Lung (tissue), 12 donors: ENCODE measurements around the gene ZFAND4. TPM values are rescaled to one million over a fixed set of nuclear protein-coding genes. Genes with fewer than 3 reads are reported as not detected.
A peak's percentile ranks its signal among the peaks of the same experiment; 100 is the strongest.

Experiments used
- ATAC-seq: fragments of 200-7000 bp; cut with Tn5 transposase; one replicate; pipeline ENCODE4 v1.9.1; 2020; ENCODE audit warnings: moderate number of reproducible peaks; ENCODE audit not compliant: insufficient read depth, low FRiP score
- DNase-seq, 3 donors: peaks; one replicate each; pipeline ENCODE4 v3.0.0-alpha.2; 2013 to 2017
- H3K27ac ChIP-seq, 2 donors: one replicate each; pipeline ENCODE4 v1.5.1; 2013; ENCODE audit warnings: mild to moderate bottlenecking in 2 of 2, moderate library complexity in 2 of 2, control low read depth in 1 of 2, inconsistent platforms in 1 of 2, low read depth in 1 of 2, low read length in 1 of 2
- H3K27me3 ChIP-seq, 3 donors: one replicate each; pipeline ENCODE4 v1.5.1; 2013; ENCODE audit warnings: low read length in 2 of 3; ENCODE audit not compliant: control insufficient read depth in 3 of 3, insufficient read depth in 3 of 3
- H3K36me3 ChIP-seq, 4 donors: one replicate each; pipeline ENCODE4 v1.5.1; 2013; ENCODE audit warnings: low read length in 4 of 4, mild to moderate bottlenecking in 1 of 4, moderate library complexity in 1 of 4; ENCODE audit not compliant: control insufficient read depth in 4 of 4, insufficient read depth in 4 of 4
- H3K4me1 ChIP-seq, 5 donors: one replicate each; pipeline ENCODE4 v1.5.1; 2013; ENCODE audit warnings: low read length in 5 of 5, mild to moderate bottlenecking in 2 of 5, moderate library complexity in 1 of 5; ENCODE audit not compliant: control insufficient read depth in 5 of 5, insufficient read depth in 5 of 5
- H3K4me3 ChIP-seq: one replicate; pipeline ENCODE4 v1.5.1; 2013; ENCODE audit warnings: mild to moderate bottlenecking, control low read depth, moderate library complexity
- H3K9ac ChIP-seq, 2 donors: one replicate each; pipeline ENCODE4 v1.5.1; 2013; ENCODE audit warnings: low read length in 2 of 2, control low read depth in 1 of 2; ENCODE audit not compliant: insufficient read depth in 1 of 2
- H3K9me3 ChIP-seq, 4 donors: one replicate each; pipeline ENCODE4 v1.5.1; 2013; ENCODE audit warnings: low read length in 3 of 4, mild to moderate bottlenecking in 1 of 4, moderate library complexity in 1 of 4; ENCODE audit not compliant: control insufficient read depth in 4 of 4, insufficient read depth in 3 of 4
- WGBS, 2 donors: extraction: QIAGEN DNeasy Blood & Tissue Kit; methylation state at CpG; one replicate each; pipeline ENCODE4 v1.1.7; 2013; 5-methylcytosine and 5-hydroxymethylcytosine counted together
- polyA plus RNA-seq, 2 donors: library from polyadenylated mRNA; stranded (reverse); fragments of 200-250 nt; gene quantifications; one replicate each; pipeline ENCODE4 v1.2.1, GENCODE V29; 2013
- total RNA-seq, 2 donors: library from RNA; depleted of rRNA in 1 of 2; stranded (reverse); fragments of >200 nt in 1 of 2; gene quantifications; one replicate each; pipeline ENCODE4 v1.2.1, GENCODE V29; 2014 to 2021
- TF ChIP-seq, protein P1 (sequence below): IDR thresholded peaks from 2 replicates; pipeline ENCODE4 v1.5.1; 2012; ENCODE audit warnings: mild to moderate bottlenecking; ENCODE audit errors: control extremely low read depth, extremely low read depth
- donor health status: control.
- donor health status: control.
- donor health status: Bipolar disorder and iron deficiency.
- donor health status: healthy.
- donor health status: DM: yes; HTN: yes; CAD: no.

Gene ZFAND4
- total and polyA plus RNA-seq, 4 donors, result 4.4 to 19.1 (median 11.5) TPM

GRCh38 chr10:45627412-45628048 is 45.0 kb downstream of the ZFAND4 start:
- peak overlapping the region in 1 of 2 donors; percentile 78 for H3K27ac ChIP-seq
- H3K4me3 ChIP-seq, result no peak overlapping the region
- peaks cover 0 to 7% (median 6%) of the 10 kb centered on the region in 4 donors for H3K36me3 ChIP-seq
- peaks cover 0 to 14% (median 0%) of the 10 kb centered on the region in 5 donors for H3K4me1 ChIP-seq
- H3K27me3 ChIP-seq, result no peaks in the 10 kb centered on the region
- TF ChIP-seq, protein P1, sequence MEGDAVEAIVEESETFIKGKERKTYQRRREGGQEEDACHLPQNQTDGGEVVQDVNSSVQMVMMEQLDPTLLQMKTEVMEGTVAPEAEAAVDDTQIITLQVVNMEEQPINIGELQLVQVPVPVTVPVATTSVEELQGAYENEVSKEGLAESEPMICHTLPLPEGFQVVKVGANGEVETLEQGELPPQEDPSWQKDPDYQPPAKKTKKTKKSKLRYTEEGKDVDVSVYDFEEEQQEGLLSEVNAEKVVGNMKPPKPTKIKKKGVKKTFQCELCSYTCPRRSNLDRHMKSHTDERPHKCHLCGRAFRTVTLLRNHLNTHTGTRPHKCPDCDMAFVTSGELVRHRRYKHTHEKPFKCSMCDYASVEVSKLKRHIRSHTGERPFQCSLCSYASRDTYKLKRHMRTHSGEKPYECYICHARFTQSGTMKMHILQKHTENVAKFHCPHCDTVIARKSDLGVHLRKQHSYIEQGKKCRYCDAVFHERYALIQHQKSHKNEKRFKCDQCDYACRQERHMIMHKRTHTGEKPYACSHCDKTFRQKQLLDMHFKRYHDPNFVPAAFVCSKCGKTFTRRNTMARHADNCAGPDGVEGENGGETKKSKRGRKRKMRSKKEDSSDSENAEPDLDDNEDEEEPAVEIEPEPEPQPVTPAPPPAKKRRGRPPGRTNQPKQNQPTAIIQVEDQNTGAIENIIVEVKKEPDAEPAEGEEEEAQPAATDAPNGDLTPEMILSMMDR, result no peak
- no peaks in the 10 kb centered on the region for H3K9me3 ChIP-seq
- WGBS, 2 donors, result 80 to 86% methylated on average over 5 of the region's 5 CpGs
- peak in 1 of 3 donors; percentile 8 for DNase-seq
- no peak overlapping the region for H3K9ac ChIP-seq
- no peak for ATAC-seq

DNA sequence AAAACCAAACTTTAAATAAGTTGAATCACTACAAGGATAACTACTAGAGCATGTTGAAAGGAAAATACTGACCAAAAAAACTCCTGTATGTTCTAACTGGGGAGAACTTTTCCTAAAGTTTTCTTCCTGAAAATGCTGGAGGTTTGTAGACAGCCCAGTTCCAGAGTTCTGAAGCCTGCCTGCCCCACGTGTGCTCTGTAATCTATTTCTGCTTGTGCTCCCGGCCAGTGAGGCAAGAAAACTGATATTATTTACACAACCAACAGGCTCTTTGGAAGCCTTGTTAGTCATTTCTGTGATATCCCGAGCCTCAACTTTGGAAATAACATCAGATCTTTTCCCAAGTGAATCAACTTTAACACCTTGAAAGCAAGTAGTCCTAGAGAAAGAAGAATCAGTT is 46.7 kb downstream of the ZFAND4 start:
- ATAC-seq, result no peak
- no peaks in the 10 kb centered on the region for H3K27me3 ChIP-seq
- TF ChIP-seq, protein P1, result no peak
- peaks cover 0 to 7% (median 6%) of the 10 kb centered on the region in 4 donors for H3K36me3 ChIP-seq
- peaks cover 0 to 14% (median 0%) of the 10 kb centered on the region in 5 donors for H3K4me1 ChIP-seq
- H3K9ac ChIP-seq, result no peak overlapping the region
- no peak for DNase-seq
- WGBS, 2 donors, result 79 to 92% methylated on average over 3 of the region's 3 CpGs
- H3K4me3 ChIP-seq, result no peak overlapping the region
- H3K9me3 ChIP-seq, result no peaks in the 10 kb centered on the region
- peak overlapping the region in 1 of 2 donors; percentile 61 for H3K27ac ChIP-seq

DNA sequence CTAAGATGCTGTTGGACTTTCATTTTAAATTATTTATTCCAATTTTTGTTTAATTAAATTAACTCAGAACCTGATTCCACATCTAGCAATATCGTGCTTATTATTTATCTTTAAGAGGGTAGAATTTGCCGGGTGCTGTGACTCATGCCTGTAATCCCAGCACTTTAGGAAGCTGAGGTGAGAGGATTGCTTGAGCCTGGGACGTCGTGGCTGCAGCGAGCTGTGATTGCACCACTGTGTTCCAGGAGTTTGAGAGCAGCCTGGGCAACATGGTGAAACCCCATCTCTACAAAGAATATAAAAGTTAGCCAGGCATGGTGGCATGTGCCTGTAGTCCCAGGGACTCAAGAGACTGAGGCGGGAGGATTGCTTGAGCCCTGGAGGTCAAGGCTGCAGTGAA is 47.8 kb downstream of the ZFAND4 start:
- Histone ChIP-seq H3K27me3 (no peaks in the 10 kb centered on the region), H3K27ac (no peak overlapping the region), H3K4me3 (no peak overlapping the region), H3K4me1 (peaks cover 0 to 14% (median 0%) of the 10 kb centered on the region in 5 donors), H3K9me3 (no peaks in the 10 kb centered on the region), H3K9ac (no peak overlapping the region), H3K36me3 (peaks cover 0 to 7% (median 6%) of the 10 kb centered on the region in 4 donors)
- ATAC-seq, result no peak
- WGBS, 2 donors, result 84 to 91% methylated on average over 6 of the region's 6 CpGs
- TF ChIP-seq, protein P1, result no peak
- DNase-seq, result no peak
